Parathyroid adenoma (tissue), 2 donors: ENCODE data around the gene AUTS2.

Experiments
- H2AFZ ChIP-seq: fragments of 300-600 bp; sonication (generic); one replicate; pipeline ENCODE4 v1.7.0; 2017; ENCODE audit warnings: antibody characterized with exemption, mild to moderate bottlenecking
- H3K27ac ChIP-seq: fragments of 300-600 bp; sonication (generic); one replicate; pipeline ENCODE4 v1.7.0; 2017
- H3K27me3 ChIP-seq: fragments of 300-600 bp; sonication (generic); one replicate; pipeline ENCODE4 v1.7.0; 2017; ENCODE audit warnings: low read length; ENCODE audit not compliant: control insufficient read depth, insufficient read depth
- H3K36me3 ChIP-seq: fragments of 300-600 bp; sonication (generic); one replicate; pipeline ENCODE4 v1.7.0; 2017; ENCODE audit warnings: low read length; ENCODE audit not compliant: control insufficient read depth, insufficient read depth
- H3K4me1 ChIP-seq: fragments of 300-600 bp; sonication (generic); one replicate; pipeline ENCODE4 v1.7.0; 2017; ENCODE audit warnings: control low read depth
- H3K4me2 ChIP-seq: fragments of 300-600 bp; sonication (generic); one replicate; pipeline ENCODE4 v1.7.0; 2017; ENCODE audit warnings: low read length
- H3K4me3 ChIP-seq: fragments of 300-600 bp; sonication (generic); one replicate; pipeline ENCODE4 v1.7.0; 2017; ENCODE audit warnings: low read depth, low read length
- H3K79me2 ChIP-seq: fragments of 300-600 bp; sonication (generic); one replicate; pipeline ENCODE4 v1.7.0; 2017; ENCODE audit warnings: control low read depth
- H3K9ac ChIP-seq: fragments of 300-600 bp; sonication (generic); one replicate; pipeline ENCODE4 v1.7.0; 2017; ENCODE audit warnings: mild to moderate bottlenecking
- H3K9me3 ChIP-seq: fragments of 300-600 bp; sonication (generic); one replicate; pipeline ENCODE4 v1.7.0; 2017; ENCODE audit warnings: low read length; ENCODE audit not compliant: control insufficient read depth
- TF ChIP-seq, protein P1 (sequence below): fragments of 300-600 bp; sonication (generic); IDR thresholded peaks from one replicate; pipeline ENCODE4 v1.7.0; 2017; ENCODE audit warnings: antibody characterized with exemption, mild to moderate bottlenecking
- donor health status: primary hyperparathyroidism.

Gene AUTS2

DNA sequence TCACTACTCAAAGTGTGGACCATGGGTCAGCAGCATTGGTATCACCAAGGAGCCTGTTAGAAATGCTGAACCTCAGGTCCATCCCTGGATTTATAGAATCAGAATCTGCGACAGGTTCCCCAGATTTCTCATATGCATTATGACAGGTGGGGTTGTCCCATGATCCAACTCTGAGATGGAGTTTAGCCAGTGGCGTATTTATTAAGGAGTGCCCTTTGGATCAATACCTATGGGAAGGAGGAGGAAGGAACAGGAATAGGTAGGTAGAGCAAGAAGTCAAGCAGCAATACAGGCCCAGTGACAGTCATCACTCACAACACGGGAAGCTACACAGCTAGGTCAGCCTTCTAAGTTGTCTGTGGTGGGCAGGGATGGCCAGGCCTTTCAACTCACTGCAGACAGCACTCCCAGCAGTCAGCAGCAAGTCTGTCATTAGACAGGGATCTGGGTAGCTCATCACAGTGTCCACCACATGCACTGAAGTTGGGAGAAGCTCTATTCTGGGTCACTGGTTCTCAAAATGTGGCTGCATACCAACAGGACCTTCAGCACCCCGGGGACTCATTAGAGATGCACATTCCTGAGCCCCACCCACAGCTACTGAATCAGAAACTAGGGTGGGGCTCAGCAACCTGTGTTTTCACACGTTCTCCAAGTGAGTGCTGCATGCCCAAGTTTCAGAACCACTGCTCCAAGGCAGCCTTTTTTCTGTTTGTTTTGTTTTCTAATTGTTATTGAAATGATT is 1001.3 kb downstream of the AUTS2 start:
- TF ChIP-seq, protein P1, sequence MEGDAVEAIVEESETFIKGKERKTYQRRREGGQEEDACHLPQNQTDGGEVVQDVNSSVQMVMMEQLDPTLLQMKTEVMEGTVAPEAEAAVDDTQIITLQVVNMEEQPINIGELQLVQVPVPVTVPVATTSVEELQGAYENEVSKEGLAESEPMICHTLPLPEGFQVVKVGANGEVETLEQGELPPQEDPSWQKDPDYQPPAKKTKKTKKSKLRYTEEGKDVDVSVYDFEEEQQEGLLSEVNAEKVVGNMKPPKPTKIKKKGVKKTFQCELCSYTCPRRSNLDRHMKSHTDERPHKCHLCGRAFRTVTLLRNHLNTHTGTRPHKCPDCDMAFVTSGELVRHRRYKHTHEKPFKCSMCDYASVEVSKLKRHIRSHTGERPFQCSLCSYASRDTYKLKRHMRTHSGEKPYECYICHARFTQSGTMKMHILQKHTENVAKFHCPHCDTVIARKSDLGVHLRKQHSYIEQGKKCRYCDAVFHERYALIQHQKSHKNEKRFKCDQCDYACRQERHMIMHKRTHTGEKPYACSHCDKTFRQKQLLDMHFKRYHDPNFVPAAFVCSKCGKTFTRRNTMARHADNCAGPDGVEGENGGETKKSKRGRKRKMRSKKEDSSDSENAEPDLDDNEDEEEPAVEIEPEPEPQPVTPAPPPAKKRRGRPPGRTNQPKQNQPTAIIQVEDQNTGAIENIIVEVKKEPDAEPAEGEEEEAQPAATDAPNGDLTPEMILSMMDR: no peak
- Histone ChIP-seq H3K4me2 (no peak overlapping the region), H3K27ac (no peak overlapping the region)

DNA sequence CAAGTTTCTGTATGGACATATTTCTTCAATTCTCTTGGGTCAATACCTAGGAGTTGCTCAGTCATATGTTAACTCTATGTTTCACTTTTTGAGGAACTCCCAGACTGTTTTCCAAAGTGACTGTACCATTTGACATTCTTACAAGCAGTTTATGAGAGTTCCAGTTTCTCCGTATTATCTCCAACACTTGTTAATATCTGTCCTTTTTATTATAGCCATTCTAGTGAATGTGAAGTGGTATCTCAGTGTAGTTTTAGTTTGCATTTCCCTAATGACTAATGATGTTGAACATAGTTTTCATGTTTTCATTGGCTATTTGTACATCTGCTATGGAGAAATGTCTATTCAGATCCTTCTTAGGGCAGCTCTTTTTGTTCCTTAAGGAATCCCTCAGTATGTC is 1002.7 kb downstream of the AUTS2 start:
- H2AFZ ChIP-seq: no peak overlapping the region
- H3K27me3 ChIP-seq: no peaks in the 10 kb centered on the region
- H3K27ac ChIP-seq: no peak overlapping the region
- H3K4me2 ChIP-seq: no peak overlapping the region
- no peaks in the 10 kb centered on the region for H3K79me2 ChIP-seq
- H3K4me1 ChIP-seq: no peaks in the 10 kb centered on the region
- TF ChIP-seq, protein P1: no peak
- H3K9me3 ChIP-seq: no peaks in the 10 kb centered on the region
- H3K36me3 ChIP-seq: no peaks in the 10 kb centered on the region
- H3K4me3 ChIP-seq: no peak overlapping the region
- H3K9ac ChIP-seq: no peak overlapping the region

More for the DNA sequence above, 1001.3 kb downstream of the AUTS2 start:
- no peaks in the 10 kb centered on the region for H3K9me3 ChIP-seq
- no peak overlapping the region for H2AFZ ChIP-seq
- no peaks in the 10 kb centered on the region for H3K4me1 ChIP-seq
- H3K36me3 ChIP-seq: no peaks in the 10 kb centered on the region
- H3K9ac ChIP-seq: no peak overlapping the region
- H3K4me3 ChIP-seq: no peak overlapping the region
- H3K27me3 ChIP-seq: no peaks in the 10 kb centered on the region
- no peaks in the 10 kb centered on the region for H3K79me2 ChIP-seq

DNA sequence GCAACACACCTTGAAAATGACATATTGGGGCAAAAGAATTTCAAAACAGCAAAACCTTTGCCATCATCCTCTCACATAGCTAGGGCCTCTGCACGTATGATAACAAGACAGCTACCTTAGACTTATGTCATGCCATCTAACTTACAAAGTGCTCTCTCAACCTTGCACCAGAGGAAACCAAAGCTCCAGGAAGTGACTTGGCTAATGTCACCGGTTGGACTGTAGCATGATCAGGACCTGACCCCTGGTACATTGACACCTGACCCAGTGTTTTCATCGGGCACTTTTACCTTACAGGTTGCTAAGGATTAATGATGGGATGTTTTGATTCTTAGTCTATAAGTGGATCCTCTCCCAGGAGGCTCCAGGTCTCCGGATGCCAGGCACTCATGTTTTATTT is 1003.8 kb downstream of the AUTS2 start:
- no peaks in the 10 kb centered on the region for H3K27me3 ChIP-seq
- H3K27ac ChIP-seq: no peak overlapping the region
- no peaks in the 10 kb centered on the region for H3K9me3 ChIP-seq
- no peak overlapping the region for H3K4me3 ChIP-seq
- no peak overlapping the region for H2AFZ ChIP-seq
- no peak overlapping the region for H3K4me2 ChIP-seq
- H3K9ac ChIP-seq: no peak overlapping the region
- TF ChIP-seq, protein P1: no peak
- no peaks in the 10 kb centered on the region for H3K4me1 ChIP-seq
- no peaks in the 10 kb centered on the region for H3K36me3 ChIP-seq
- H3K79me2 ChIP-seq: no peaks in the 10 kb centered on the region

DNA sequence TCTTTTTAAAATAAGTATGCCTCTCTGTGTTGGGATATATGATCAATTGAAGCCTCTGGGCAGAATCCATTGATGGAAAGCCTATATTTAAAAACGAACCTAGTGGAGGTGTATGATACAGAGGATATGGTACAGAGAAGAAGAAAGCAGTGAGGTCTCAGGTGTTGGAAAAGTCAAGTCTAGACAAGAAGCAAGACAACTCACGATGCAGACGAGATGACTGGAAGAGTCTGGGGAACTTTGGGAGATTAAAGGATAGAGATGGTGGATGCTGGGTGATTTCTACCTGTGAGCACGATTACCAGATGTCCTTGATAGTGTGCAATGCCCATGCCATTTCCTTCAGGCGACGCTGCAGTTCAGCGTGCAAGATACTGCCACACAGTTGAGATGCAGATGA is 1009.0 kb downstream of the AUTS2 start:
- H3K9ac ChIP-seq: no peak overlapping the region
- no peaks in the 10 kb centered on the region for H3K9me3 ChIP-seq
- TF ChIP-seq, protein P1: no peak
- no peak overlapping the region for H3K27ac ChIP-seq
- no peaks in the 10 kb centered on the region for H3K27me3 ChIP-seq
- no peaks in the 10 kb centered on the region for H3K36me3 ChIP-seq
- no peak overlapping the region for H3K4me2 ChIP-seq
- no peak overlapping the region for H2AFZ ChIP-seq
- H3K79me2 ChIP-seq: no peaks in the 10 kb centered on the region
- H3K4me3 ChIP-seq: no peak overlapping the region
- no peaks in the 10 kb centered on the region for H3K4me1 ChIP-seq

DNA sequence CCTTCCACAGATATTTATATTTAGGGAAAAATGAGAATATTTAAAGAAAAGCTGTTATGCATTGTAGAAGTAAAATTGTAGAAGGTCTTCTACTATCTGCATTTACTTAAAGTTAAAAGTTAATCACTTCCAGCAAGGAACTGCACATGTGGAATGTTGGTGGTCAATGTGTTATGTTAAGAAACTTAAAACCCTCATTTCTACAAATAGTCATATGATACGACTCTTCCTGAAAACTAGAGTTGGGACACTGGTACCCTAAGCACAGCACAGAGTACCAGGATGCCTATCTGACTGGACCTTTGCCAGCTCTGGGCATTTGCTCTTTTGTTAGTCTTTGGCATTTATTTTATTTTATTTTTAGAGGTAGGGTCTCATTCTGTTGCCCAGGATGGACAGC is 1009.5 kb downstream of the AUTS2 start:
- Histone ChIP-seq H2AFZ (no peak overlapping the region), H3K79me2 (no peaks in the 10 kb centered on the region), H3K27ac (no peak overlapping the region), H3K4me2 (no peak overlapping the region), H3K9me3 (no peaks in the 10 kb centered on the region), H3K4me3 (no peak overlapping the region), H3K9ac (no peak overlapping the region), H3K27me3 (no peaks in the 10 kb centered on the region), H3K36me3 (no peaks in the 10 kb centered on the region), H3K4me1 (no peaks in the 10 kb centered on the region)
- TF ChIP-seq, protein P1: no peak
